Measurements from ENCODE around the gene PTGES3.

PTGES3 gene

DNA sequence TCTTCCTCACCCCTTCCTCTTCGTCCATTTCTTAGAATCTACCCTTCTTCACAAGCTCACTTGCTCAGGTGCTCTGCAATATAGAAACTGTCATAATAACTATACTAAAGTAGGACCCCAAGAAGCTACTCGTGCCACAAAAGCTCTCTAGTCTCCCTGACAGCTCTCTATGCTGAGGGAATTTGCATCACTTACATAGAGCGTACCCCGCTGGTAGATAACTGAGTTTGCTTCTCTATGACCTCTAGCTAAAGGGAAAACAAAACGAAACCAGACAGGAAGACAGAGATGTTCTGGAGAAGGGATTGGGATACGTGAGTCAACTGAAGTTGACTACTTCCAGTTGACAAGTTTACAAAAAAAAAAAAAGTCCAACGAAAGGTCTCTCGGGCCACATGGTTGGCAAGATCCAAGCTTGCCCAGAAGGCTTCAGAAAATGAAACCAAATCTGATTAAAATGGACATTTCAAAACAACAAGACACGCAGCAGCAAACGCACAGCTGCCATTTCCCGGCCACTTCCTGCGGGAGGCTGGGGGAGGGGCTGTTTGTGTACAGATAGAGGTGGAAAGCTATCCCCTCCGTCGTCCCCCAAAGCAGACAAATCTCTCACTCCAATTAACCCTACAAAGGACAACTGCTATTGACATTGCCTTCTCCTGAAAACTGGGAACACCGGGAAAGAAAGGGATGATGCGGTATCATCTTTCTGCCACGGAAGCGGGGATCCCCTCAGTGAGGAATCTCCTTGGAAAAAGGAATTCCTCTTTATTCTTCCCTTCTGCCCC is 59.2 kb downstream of the PTGES3 start:
- peak; percentile 75 for DNase-seq (ENCODE audit: low spot score)

DNA sequence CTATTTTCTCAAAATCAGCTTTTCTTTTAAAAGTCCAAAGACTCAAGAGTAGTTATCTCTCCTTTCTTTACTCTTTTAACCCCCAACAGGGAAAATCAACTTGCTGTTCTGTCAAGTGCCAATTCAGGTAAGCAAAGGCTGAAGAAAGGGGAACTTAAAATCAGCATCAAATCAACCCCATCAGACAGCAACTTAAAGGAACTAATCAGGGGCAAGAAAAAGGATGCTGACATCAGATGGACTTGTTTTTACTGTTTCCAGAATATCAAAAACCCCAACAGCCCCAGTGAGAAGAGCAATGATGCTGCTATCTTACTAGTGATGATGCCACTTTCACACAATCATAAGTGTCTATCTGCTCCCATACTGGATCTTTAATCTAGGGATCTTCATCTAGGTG is 61.4 kb downstream of the PTGES3 start:
- no peak for DNase-seq (ENCODE audit: low spot score)

DNA sequence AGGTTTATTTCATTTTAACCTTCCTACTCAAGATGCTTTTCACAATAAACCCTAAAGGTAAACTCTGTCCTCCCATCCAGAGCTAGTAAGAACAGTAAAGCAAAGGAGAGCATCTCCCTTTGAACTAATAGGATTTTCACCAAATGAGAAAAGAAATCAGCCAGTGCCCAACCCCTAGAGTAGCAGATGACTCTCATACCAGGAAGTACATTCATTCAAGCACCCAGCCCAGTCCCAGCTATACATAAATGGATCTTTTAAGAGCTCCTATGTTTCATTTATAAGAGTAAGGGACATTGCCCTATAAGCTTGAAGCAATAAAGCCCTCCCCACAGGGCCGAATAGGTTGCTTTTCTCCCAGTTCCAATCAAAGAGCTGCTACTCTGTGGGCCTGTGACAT is 65.5 kb downstream of the PTGES3 start:
- no peak for DNase-seq (ENCODE audit: low spot score)

DNA sequence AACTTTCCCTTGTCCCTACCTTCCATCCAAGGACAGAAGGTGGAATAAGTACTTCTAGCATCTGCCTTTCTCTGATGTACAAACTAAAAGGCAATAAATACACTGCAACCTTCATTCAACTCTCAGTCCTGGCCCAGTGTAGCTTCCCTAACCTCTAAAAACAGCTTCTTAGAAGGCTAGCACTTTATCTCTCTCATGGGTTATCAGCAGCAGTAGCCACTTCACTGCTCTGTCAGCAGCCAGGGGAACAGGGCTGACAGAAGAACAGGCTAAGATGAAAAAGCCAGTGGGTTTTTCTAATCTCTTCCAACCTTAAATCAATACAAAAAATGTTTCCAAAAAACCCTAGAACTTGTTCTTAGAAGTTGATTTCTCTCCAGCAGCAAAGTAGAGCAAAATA is 71.2 kb downstream of the PTGES3 start:
- no peak for DNase-seq (ENCODE audit: low spot score)

DNA sequence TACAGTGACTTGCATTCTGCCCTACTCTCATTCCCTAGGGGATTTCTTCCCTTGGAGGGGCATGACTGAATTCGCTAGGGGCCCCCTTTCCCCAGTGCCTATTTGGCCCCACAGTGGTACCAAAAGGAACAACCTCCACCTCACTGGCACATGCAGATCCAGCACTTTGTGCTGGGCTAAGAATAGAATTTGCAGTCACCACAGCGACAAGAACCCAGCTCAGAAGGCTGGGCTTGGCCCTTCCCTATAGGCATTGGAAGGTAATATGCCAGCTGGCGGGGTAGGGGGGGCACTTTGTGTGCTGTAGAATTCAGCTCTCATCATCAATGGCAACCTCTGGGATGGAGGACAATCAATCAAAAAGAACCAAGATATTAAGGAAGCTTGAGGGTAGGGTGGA is 71.8 kb downstream of the PTGES3 start:
- DNase-seq (ENCODE audit: low spot score) = no peak

DNA sequence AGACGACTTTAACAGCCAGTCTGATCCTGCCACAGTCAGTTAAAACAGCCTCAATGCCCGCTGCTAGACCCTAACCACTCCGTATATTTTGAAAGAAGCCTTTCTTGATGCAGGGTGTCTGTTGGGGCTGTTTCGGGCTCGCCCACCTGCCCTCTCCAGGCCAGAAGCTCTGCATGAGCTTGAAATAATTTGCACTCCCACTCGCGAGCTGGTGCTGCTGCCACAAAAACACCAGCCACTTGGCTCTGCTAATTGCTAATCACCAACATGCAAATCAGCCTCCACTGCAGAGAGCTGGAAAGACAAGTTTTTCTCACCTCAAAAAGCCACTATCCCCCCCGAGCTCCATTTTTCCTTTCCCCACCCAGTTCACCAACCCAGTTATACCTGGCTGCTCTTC is 73.5 kb downstream of the PTGES3 start:
- DNase-seq (ENCODE audit: low spot score) = no peak

Data from hepatic stellate cell (primary cell).